Measurements from ENCODE around the gene P2RY13.

DNA sequence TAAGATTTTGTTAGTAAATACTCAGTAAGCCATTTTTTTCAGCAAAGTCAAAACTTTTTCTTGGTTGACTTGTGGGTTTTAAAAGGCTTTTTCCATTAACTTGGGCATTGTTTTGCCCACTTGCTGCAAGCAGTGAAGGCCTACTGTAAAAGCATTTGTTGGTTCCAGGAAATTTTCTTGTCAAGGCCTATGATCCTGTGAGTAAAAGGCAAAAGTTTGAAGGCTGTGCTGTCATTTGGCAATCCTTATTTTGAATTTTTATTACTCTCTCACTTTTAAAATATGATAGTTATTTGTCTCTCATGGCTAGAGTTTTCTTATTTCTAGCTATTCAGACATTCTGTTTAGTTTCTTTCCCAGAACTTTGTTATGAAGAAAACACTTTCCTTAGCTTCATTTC is 42.2 kb upstream of the P2RY13 start:
- TF ChIP-seq POLR2A (IDR thresholded peaks at IDR 0.05; ENCODE audit: low read length) = no peak
- no peak for TF ChIP-seq GATA1 (IDR thresholded peaks at IDR 0.05; ENCODE audit: low read depth, low read length)

Measured in erythroblast (primary cell).